Neural cell (in vitro differentiated cells): Measurements from ENCODE around the gene SLIT3. TPM values are rescaled to one million over a fixed set of nuclear protein-coding genes. Genes with fewer than 3 reads are reported as not detected.

ENCODE experiments used
- H2AFZ ChIP-seq: fragments of 200-600, 300-800 bp; sonication (generic), shearing (Covaris generic); 2 replicates; pipeline ENCODE4 v1.6.0; 2014; ENCODE audit warnings: low read depth, mild to moderate bottlenecking, antibody characterized with exemption, low read length, moderate library complexity
- H3F3A ChIP-seq: fragments of 200-600 bp; shearing (Covaris generic); 2 replicates; pipeline ENCODE4 v1.6.1; 2016; ENCODE audit warnings: mild to moderate bottlenecking, moderate library complexity, mixed read lengths, antibody characterized with exemption, low read length; ENCODE audit not compliant: insufficient read depth, poor library complexity, severe bottlenecking
- H3K27ac ChIP-seq: fragments of 200-600, 300-800 bp; sonication (generic), shearing (Covaris generic); 2 replicates; pipeline ENCODE4 v1.5.1; 2014; ENCODE audit warnings: mild to moderate bottlenecking, low read length, moderate library complexity
- H3K27me3 ChIP-seq: fragments of 300-800, 200-600 bp; sonication (generic), shearing (Covaris generic); 2 replicates; pipeline ENCODE4 v1.6.0; 2014; ENCODE audit warnings: mild to moderate bottlenecking, low read depth, low read length, moderate library complexity; ENCODE audit not compliant: insufficient read depth
- H3K36me3 ChIP-seq: fragments of 300-800, 200-600 bp; sonication (generic), shearing (Covaris generic); 2 replicates; pipeline ENCODE4 v1.5.1; 2014; ENCODE audit warnings: mild to moderate bottlenecking, antibody characterized with exemption, low read length, moderate library complexity; ENCODE audit not compliant: insufficient read depth
- H3K4me2 ChIP-seq: fragments of 300-800, 200-600 bp; sonication (generic), shearing (Covaris generic); 2 replicates; pipeline ENCODE4 v1.6.0; 2014; ENCODE audit warnings: mild to moderate bottlenecking, low read length
- H3K4me3 ChIP-seq: fragments of 300-800, 200-600 bp; sonication (generic), shearing (Covaris generic); 2 replicates; pipeline ENCODE4 v1.5.1; 2014; ENCODE audit warnings: mild to moderate bottlenecking, low read length, moderate library complexity
- H3K79me2 ChIP-seq: fragments of 200-600 bp; shearing (Covaris generic); replicated peaks from 2 replicates; pipeline ENCODE4 v1.6.0; 2014; ENCODE audit warnings: mild to moderate bottlenecking, low read length, moderate library complexity; ENCODE audit not compliant: insufficient read depth
- H3K9ac ChIP-seq: fragments of 300-800, 200-600 bp; sonication (generic), shearing (Covaris generic); 2 replicates; pipeline ENCODE4 v1.6.1; 2016; ENCODE audit warnings: mild to moderate bottlenecking, low read length, mixed read lengths
- H3K9me2 ChIP-seq: fragments of 200-600 bp; shearing (Covaris generic); 2 replicates; pipeline ENCODE4 v1.6.1; 2016; ENCODE audit warnings: mild to moderate bottlenecking, low read length, mixed read lengths; ENCODE audit not compliant: insufficient read depth
- H3K9me3 ChIP-seq: fragments of 200-600, 300-800 bp; sonication (generic), shearing (Covaris generic); 2 replicates; pipeline ENCODE4 v1.6.1; 2016; ENCODE audit warnings: mild to moderate bottlenecking, mixed run types, low read length, moderate library complexity, mixed read lengths
- H4K20me1 ChIP-seq: fragments of 200-600 bp; shearing (Covaris generic); 2 replicates; pipeline ENCODE4 v1.6.1; 2016; ENCODE audit warnings: mild to moderate bottlenecking, mixed run types; ENCODE audit not compliant: insufficient read depth
- CTCF ChIP-seq: fragments of 450-650 bp; IDR thresholded peaks from 2 replicates; pipeline ENCODE4 v1.5.1; 2014; ENCODE audit warnings: antibody characterized with exemption, mild to moderate bottlenecking, moderate library complexity; ENCODE audit not compliant: poor library complexity, severe bottlenecking
- EP300 ChIP-seq: fragments of 450-650 bp; conservative IDR thresholded peaks from 2 replicates; pipeline ENCODE4 v1.6.1; 2014; ENCODE audit warnings: antibody characterized with exemption, mild to moderate bottlenecking, moderate library complexity; ENCODE audit not compliant: poor library complexity, severe bottlenecking
- EZH2 ChIP-seq: fragments of 200-600, 300-800 bp; shearing (Covaris generic), sonication (generic); IDR thresholded peaks from 2 replicates; pipeline ENCODE4 v1.6.1; 2014; ENCODE audit warnings: antibody characterized with exemption, low read length, borderline replicate concordance, mild to moderate bottlenecking; ENCODE audit not compliant: insufficient read depth, poor library complexity, severe bottlenecking
- MXI1 ChIP-seq: fragments of 450-650 bp; conservative IDR thresholded peaks from 2 replicates; pipeline ENCODE4 v1.6.1; 2014; ENCODE audit warnings: antibody characterized with exemption, mild to moderate bottlenecking; ENCODE audit not compliant: poor library complexity, severe bottlenecking
- POLR2AphosphoS5 ChIP-seq: IDR thresholded peaks from 2 replicates; pipeline ENCODE4 v1.6.1; 2012
- RAD21 ChIP-seq: fragments of 450-650 bp; conservative IDR thresholded peaks from 2 replicates; pipeline ENCODE4 v1.6.1; 2014; ENCODE audit warnings: antibody characterized with exemption, mild to moderate bottlenecking, moderate library complexity
- SMC3 ChIP-seq: fragments of 450-650 bp; conservative IDR thresholded peaks from 2 replicates; pipeline ENCODE4 v1.6.1; 2014; ENCODE audit warnings: antibody characterized with exemption, mild to moderate bottlenecking, moderate library complexity; ENCODE audit not compliant: poor library complexity
- TAF1 ChIP-seq: IDR thresholded peaks from 2 replicates; pipeline ENCODE4 v1.6.1; 2012; ENCODE audit warnings: low read depth
- polyA plus RNA-seq: library from polyadenylated mRNA; depleted of rRNA; stranded (reverse); fragments of >200 nt; gene quantifications from 2 replicates; pipeline ENCODE4 v1.2.3, GENCODE V29; 2014
- TF ChIP-seq, protein P1 (sequence below): IDR thresholded peaks from 2 replicates; pipeline ENCODE4 v1.6.1; 2012; ENCODE audit warnings: borderline replicate concordance

Gene SLIT3
- polyA plus RNA-seq, 1 donor from 2014 or later, result 1.2 TPM

DNA sequence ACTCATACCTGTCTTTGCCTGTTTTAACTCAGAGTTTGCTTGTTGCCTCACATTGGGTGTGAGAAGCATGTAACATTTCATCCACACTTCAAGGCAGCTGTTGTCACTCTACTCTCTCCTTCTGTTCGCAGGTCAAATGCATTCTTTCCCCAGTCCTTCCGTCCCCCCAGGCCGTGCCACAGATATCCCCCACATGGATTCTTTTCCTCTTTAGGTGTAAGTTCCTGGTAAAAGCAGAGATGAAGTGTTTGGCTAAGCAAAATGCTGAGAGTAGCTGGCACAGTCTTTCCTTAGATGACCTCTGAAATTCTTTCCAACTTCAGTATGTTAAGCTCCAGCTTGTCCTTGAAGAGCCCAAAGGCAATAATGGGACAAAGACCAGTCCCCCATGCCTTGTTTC lies 328.2 kb downstream of the SLIT3 start:
- H3K4me3 ChIP-seq, result no peak overlapping the region
- H2AFZ ChIP-seq, result no peak overlapping the region
- no peaks in the 10 kb centered on the region for H3K79me2 ChIP-seq
- no peaks in the 10 kb centered on the region for H3F3A ChIP-seq
- H3K9me2 ChIP-seq, result no peaks in the 10 kb centered on the region
- no peaks in the 10 kb centered on the region for H3K27me3 ChIP-seq
- no peaks in the 10 kb centered on the region for H4K20me1 ChIP-seq
- TF ChIP-seq EZH2, result no peak
- TF ChIP-seq CTCF, result no peak
- TF ChIP-seq RAD21, result no peak
- no peak for TF ChIP-seq MXI1
- no peak for TF ChIP-seq EP300
- TF ChIP-seq TAF1, result no peak
- TF ChIP-seq SMC3, result no peak
- TF ChIP-seq, protein P1, sequence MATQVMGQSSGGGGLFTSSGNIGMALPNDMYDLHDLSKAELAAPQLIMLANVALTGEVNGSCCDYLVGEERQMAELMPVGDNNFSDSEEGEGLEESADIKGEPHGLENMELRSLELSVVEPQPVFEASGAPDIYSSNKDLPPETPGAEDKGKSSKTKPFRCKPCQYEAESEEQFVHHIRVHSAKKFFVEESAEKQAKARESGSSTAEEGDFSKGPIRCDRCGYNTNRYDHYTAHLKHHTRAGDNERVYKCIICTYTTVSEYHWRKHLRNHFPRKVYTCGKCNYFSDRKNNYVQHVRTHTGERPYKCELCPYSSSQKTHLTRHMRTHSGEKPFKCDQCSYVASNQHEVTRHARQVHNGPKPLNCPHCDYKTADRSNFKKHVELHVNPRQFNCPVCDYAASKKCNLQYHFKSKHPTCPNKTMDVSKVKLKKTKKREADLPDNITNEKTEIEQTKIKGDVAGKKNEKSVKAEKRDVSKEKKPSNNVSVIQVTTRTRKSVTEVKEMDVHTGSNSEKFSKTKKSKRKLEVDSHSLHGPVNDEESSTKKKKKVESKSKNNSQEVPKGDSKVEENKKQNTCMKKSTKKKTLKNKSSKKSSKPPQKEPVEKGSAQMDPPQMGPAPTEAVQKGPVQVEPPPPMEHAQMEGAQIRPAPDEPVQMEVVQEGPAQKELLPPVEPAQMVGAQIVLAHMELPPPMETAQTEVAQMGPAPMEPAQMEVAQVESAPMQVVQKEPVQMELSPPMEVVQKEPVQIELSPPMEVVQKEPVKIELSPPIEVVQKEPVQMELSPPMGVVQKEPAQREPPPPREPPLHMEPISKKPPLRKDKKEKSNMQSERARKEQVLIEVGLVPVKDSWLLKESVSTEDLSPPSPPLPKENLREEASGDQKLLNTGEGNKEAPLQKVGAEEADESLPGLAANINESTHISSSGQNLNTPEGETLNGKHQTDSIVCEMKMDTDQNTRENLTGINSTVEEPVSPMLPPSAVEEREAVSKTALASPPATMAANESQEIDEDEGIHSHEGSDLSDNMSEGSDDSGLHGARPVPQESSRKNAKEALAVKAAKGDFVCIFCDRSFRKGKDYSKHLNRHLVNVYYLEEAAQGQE, result no peak
- no peak for TF ChIP-seq POLR2AphosphoS5
- H3K36me3 ChIP-seq, result no peaks in the 10 kb centered on the region
- H3K4me2 ChIP-seq, result no peak overlapping the region
- H3K9me3 ChIP-seq, result no peaks in the 10 kb centered on the region
- H3K27ac ChIP-seq, result no peak overlapping the region
- no peak overlapping the region for H3K9ac ChIP-seq

DNA sequence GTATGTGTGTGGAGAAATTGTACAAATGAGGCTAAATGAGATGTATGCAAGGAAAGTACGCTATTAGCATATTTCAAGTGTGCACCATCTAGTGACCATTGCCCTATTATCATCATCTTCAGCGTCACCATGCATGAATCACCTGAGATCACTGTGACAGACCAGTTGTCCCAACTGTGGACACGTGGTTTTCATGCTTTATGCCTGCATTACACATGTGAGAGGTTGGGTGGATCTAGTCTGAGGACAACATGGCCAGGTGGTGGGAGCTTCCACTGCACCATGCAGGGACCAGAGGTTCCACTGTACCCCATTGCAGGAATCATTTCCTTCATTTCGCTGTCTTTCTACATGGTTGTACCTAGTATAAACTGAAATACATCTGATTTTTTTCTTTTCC lies 329.8 kb downstream of the SLIT3 start:
- no peaks in the 10 kb centered on the region for H3K79me2 ChIP-seq
- H3K27me3 ChIP-seq, result no peaks in the 10 kb centered on the region
- H3F3A ChIP-seq, result no peaks in the 10 kb centered on the region
- no peaks in the 10 kb centered on the region for H4K20me1 ChIP-seq
- no peaks in the 10 kb centered on the region for H3K9me3 ChIP-seq
- no peak overlapping the region for H3K4me2 ChIP-seq
- no peak overlapping the region for H2AFZ ChIP-seq
- H3K36me3 ChIP-seq, result no peaks in the 10 kb centered on the region
- H3K9me2 ChIP-seq, result no peaks in the 10 kb centered on the region
- TF ChIP-seq TAF1 (no peak), SMC3 (no peak), EZH2 (no peak), POLR2AphosphoS5 (no peak), CTCF (no peak), RAD21 (no peak)
- H3K9ac ChIP-seq, result no peak overlapping the region
- H3K27ac ChIP-seq, result no peak overlapping the region
- no peak overlapping the region for H3K4me3 ChIP-seq
